ENCODE results near the gene SHISAL2A.

DNA sequence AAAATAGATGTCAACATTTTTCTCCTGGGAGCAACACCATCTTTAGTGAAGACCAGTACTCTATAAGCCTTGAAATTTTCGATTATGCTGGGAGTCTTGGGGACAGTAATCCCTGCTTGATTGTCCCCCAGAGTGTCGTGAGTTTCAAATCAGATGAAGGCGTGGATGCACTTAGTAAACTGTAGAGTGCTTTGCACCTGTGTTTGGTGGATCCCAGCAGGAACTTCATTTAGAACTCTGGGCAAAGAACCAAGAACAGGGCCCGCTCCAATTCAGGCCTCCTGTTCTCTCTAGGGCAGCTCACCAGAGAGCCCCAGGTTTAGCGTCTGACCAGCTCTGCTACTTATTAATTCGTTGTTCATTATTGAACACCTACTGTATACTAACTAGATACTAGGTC, 29.3 kb upstream of the SHISAL2A start:
- TF ChIP-seq POLR2A (IDR thresholded peaks at IDR 0.05; ENCODE audit: control extremely low read depth in 1 of 2, low read depth in 2 of 2, low read length in 2 of 2) (no peak), KDM1A (IDR thresholded peaks at IDR 0.05; ENCODE audit: borderline replicate concordance, low read length) (no peak), TCF12 (IDR thresholded peaks at IDR 0.05; ENCODE audit: low read depth, low read length) (no peak), MAFK (IDR thresholded peaks at IDR 0.05; ENCODE audit: low read depth, low read length) (no peak)
- TF ChIP-seq, protein P1, sequence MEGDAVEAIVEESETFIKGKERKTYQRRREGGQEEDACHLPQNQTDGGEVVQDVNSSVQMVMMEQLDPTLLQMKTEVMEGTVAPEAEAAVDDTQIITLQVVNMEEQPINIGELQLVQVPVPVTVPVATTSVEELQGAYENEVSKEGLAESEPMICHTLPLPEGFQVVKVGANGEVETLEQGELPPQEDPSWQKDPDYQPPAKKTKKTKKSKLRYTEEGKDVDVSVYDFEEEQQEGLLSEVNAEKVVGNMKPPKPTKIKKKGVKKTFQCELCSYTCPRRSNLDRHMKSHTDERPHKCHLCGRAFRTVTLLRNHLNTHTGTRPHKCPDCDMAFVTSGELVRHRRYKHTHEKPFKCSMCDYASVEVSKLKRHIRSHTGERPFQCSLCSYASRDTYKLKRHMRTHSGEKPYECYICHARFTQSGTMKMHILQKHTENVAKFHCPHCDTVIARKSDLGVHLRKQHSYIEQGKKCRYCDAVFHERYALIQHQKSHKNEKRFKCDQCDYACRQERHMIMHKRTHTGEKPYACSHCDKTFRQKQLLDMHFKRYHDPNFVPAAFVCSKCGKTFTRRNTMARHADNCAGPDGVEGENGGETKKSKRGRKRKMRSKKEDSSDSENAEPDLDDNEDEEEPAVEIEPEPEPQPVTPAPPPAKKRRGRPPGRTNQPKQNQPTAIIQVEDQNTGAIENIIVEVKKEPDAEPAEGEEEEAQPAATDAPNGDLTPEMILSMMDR (IDR thresholded peaks at IDR 0.05; ENCODE audit: control extremely low read depth in 1 of 3, insufficient read depth in 1 of 3, low read depth in 1 of 3, low read length in 3 of 3), result no peak

All from H1 (cell line).